GM19099 (cell line): ENCODE measurements around the gene NPBWR2.

Source experiments
- POLR2A ChIP-seq: IDR thresholded peaks from 3 replicates; pipeline ENCODE4 v1.6.1; 2011; ENCODE audit warnings: low read depth; ENCODE audit not compliant: insufficient read length; ENCODE audit errors: extremely low read depth

NPBWR2 gene

GRCh38 chr20:64053841-64054661 is 53.3 kb downstream of the NPBWR2 start:
- no peak for TF ChIP-seq POLR2A
